Adrenal gland (tissue), 5 donors: ENCODE measurements around the gene HTR3C.

Source experiments
- POLR2A ChIP-seq, 2 donors: fragments of 450-650 bp; IDR thresholded peaks; one replicate each; pipeline ENCODE4 v1.6.1; 2017; ENCODE audit warnings: antibody characterized with exemption in 2 of 2, mild to moderate bottlenecking in 2 of 2, moderate library complexity in 1 of 2
- TF ChIP-seq, protein P1 (sequence below), 6 experiments: fragments of 450-650 bp in 4 of 6; fragments of 200-600 bp in 2 of 6; sonication (generic) in 1 of 6; IDR thresholded peaks; 1 replicate in 5 of 6; 2 replicates in 1 of 6; pipeline versions ENCODE4 v1.5.1 to v1.8.0; 2016 to 2021; ENCODE audit warnings: antibody characterized with exemption in 6 of 6, mild to moderate bottlenecking in 2 of 6, moderate library complexity in 1 of 6
- donor health status: DM: no; HTN: no; CAD: no.

DNA sequence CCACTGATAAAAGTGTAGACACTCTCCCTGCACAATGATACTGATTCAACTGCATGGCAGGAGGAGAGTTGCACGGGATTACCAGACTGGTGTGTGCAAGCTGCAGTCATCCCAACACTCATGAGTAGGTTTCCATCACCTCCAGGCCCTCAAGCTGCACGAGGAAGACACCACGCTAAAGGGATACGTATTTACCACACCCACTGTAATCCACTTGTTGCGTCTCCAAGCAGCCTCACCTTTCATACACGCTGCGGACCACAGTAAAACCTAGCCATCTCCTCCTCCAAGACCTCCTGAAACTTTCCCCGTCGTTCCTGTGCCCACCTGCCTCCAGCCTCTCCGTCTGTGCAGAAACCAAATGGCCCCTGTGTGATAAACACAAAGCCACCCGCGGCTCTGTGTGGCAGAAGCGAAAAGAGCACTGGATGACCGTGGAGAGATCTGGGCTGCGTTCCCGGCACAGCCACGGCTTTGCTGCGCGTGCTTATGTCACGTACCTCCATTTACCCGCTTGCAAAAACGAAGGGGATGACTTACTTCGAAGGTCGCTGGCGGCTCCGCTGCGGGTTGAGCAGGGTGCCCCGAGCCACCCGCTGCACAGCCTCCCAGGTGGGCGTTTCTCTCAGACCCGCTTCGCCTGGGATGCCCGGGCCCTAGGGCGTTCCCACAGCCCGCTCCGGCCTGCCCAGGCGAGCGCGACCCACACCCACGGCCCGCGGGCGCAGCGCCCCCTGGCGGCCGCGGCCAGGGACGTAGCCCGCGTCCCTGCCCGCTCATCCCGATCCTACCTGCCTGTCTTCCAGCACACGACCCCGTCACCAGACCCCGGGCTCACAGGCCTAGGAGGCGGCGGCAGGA, 35.8 kb upstream of the HTR3C start:
- TF ChIP-seq, protein P1, sequence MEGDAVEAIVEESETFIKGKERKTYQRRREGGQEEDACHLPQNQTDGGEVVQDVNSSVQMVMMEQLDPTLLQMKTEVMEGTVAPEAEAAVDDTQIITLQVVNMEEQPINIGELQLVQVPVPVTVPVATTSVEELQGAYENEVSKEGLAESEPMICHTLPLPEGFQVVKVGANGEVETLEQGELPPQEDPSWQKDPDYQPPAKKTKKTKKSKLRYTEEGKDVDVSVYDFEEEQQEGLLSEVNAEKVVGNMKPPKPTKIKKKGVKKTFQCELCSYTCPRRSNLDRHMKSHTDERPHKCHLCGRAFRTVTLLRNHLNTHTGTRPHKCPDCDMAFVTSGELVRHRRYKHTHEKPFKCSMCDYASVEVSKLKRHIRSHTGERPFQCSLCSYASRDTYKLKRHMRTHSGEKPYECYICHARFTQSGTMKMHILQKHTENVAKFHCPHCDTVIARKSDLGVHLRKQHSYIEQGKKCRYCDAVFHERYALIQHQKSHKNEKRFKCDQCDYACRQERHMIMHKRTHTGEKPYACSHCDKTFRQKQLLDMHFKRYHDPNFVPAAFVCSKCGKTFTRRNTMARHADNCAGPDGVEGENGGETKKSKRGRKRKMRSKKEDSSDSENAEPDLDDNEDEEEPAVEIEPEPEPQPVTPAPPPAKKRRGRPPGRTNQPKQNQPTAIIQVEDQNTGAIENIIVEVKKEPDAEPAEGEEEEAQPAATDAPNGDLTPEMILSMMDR (IDR thresholded peaks at IDR 0.05): peak; percentile 62 to 98 (median 88)
- TF ChIP-seq POLR2A (IDR thresholded peaks at IDR 0.05): no peak
